ENCODE data around the gene AP4B1.

- TF ChIP-seq CTCF (IDR thresholded peaks at IDR 0.05; ENCODE audit: low read length) (no peak), EZH2phosphoT487 (IDR thresholded peaks at IDR 0.05; ENCODE audit: low read length) (no peak)
These were observed 24.5 kb upstream of the AP4B1 start, which contains the start of gene HIPK1 for GRCh38 chr1:113928941-113929749.
